ENCODE results near the gene PAQR5. TPM values are rescaled to one million over a fixed set of nuclear protein-coding genes. Genes with fewer than 3 reads are reported as not detected.
"Not testable (repeated sequence)": the region's sequence is repeated elsewhere in the genome, so short reads cannot be mapped to it uniquely, and the experiment has no call there.

The PAQR5 gene
- total and polyA plus RNA-seq, 2 donors from 2014 or later: 32.7 to 51.3 TPM

- H3K9me3 ChIP-seq (ENCODE audit: control insufficient read depth in 2 of 3, insufficient read depth in 1 of 3, low read length in 3 of 3): no peaks in the 10 kb centered on the region
- no peak for TF ChIP-seq CTCF (IDR thresholded peaks at IDR 0.05; ENCODE audit: borderline replicate concordance, extremely low read depth, insufficient read depth)
- no peaks in the 10 kb centered on the region for H3K27me3 ChIP-seq (ENCODE audit: control insufficient read depth, insufficient read depth, low read length)
- peaks cover 0 to 13% (median 3%) of the 10 kb centered on the region in 3 donors for H3K36me3 ChIP-seq (ENCODE audit: control insufficient read depth in 2 of 3, insufficient read depth in 3 of 3, low read length in 3 of 3)
- peaks cover 0 to 2% (median 1%) of the 10 kb centered on the region in 3 donors for H3K4me1 ChIP-seq (ENCODE audit: control insufficient read depth in 2 of 3, insufficient read depth in 2 of 3, low read depth in 1 of 3, low read length in 3 of 3)
- intact Hi-C loops (cut with DNase I): no loop called here
- H3K9ac ChIP-seq (ENCODE audit: low read length in 3 of 3): no peak overlapping the region
- DNase-seq (no peak), FAIRE-seq (no peak)
- no peak overlapping the region for H3K4me3 ChIP-seq (ENCODE audit: low read length in 3 of 3)
- no peak overlapping the region for H3K27ac ChIP-seq (ENCODE audit: low read depth in 2 of 2, low read length in 2 of 2)
Observed at GRCh38 chr15:69446953-69447352, 148.2 kb downstream of the PAQR5 start.

GRCh38 chr15:69450221-69450620 is 151.5 kb downstream of the PAQR5 start:
- H3K4me3 ChIP-seq (ENCODE audit: low read length in 3 of 3); H3K9ac ChIP-seq (ENCODE audit: low read length in 3 of 3); intact Hi-C loops (cut with DNase I); FAIRE-seq; H3K27me3 ChIP-seq (ENCODE audit: control insufficient read depth, insufficient read depth, low read length); H3K9me3 ChIP-seq (ENCODE audit: control insufficient read depth in 2 of 3, insufficient read depth in 1 of 3, low read length in 3 of 3); DNase-seq; H3K27ac ChIP-seq (ENCODE audit: low read depth in 2 of 2, low read length in 2 of 2): not testable (repeated sequence)
- H3K36me3 ChIP-seq (ENCODE audit: control insufficient read depth in 2 of 3, insufficient read depth in 3 of 3, low read length in 3 of 3): peaks cover 0 to 15% (median 3%) of the 10 kb centered on the region in 3 donors
- peaks cover 0 to 12% (median 3%) of the 10 kb centered on the region in 3 donors for H3K4me1 ChIP-seq (ENCODE audit: control insufficient read depth in 2 of 3, insufficient read depth in 2 of 3, low read depth in 1 of 3, low read length in 3 of 3)

- DNase-seq (peak in 1 of 5 donors; percentile 25), FAIRE-seq (no peak)
- Histone ChIP-seq H3K27me3 (ENCODE audit: control insufficient read depth, insufficient read depth, low read length) (no peaks in the 10 kb centered on the region), H3K36me3 (ENCODE audit: control insufficient read depth in 2 of 3, insufficient read depth in 3 of 3, low read length in 3 of 3) (peaks cover 0 to 17% (median 6%) of the 10 kb centered on the region in 3 donors), H3K9me3 (ENCODE audit: control insufficient read depth in 2 of 3, insufficient read depth in 1 of 3, low read length in 3 of 3) (no peaks in the 10 kb centered on the region), H3K4me1 (ENCODE audit: control insufficient read depth in 2 of 3, insufficient read depth in 2 of 3, low read depth in 1 of 3, low read length in 3 of 3) (peaks cover 0 to 12% (median 3%) of the 10 kb centered on the region in 3 donors), H3K4me3 (ENCODE audit: low read length in 3 of 3) (no peak overlapping the region), H3K27ac (ENCODE audit: low read depth in 2 of 2, low read length in 2 of 2) (no peak overlapping the region), H3K9ac (ENCODE audit: low read length in 3 of 3) (no peak overlapping the region)
- intact Hi-C loops (cut with DNase I): no loop called here
- no peak for TF ChIP-seq CTCF (IDR thresholded peaks at IDR 0.05; ENCODE audit: borderline replicate concordance, extremely low read depth, insufficient read depth)
Observed at GRCh38 chr15:69450968-69451695, 152.4 kb downstream of the PAQR5 start.

- Histone ChIP-seq H3K4me1 (ENCODE audit: control insufficient read depth in 2 of 3, insufficient read depth in 2 of 3, low read depth in 1 of 3, low read length in 3 of 3) (peaks cover 0 to 12% (median 3%) of the 10 kb centered on the region in 3 donors), H3K9me3 (ENCODE audit: control insufficient read depth in 2 of 3, insufficient read depth in 1 of 3, low read length in 3 of 3) (no peaks in the 10 kb centered on the region), H3K27me3 (ENCODE audit: control insufficient read depth, insufficient read depth, low read length) (no peaks in the 10 kb centered on the region), H3K27ac (ENCODE audit: low read depth in 2 of 2, low read length in 2 of 2) (peak overlapping the region; percentile 89 to 93), H3K4me3 (ENCODE audit: low read length in 3 of 3) (peak overlapping the region; percentile 81 to 95 (median 87)), H3K36me3 (ENCODE audit: control insufficient read depth in 2 of 3, insufficient read depth in 3 of 3, low read length in 3 of 3) (peaks cover 0 to 18% (median 8%) of the 10 kb centered on the region in 3 donors), H3K9ac (ENCODE audit: low read length in 3 of 3) (peak overlapping the region; percentile 50 to 96 (median 77))
- intact Hi-C loops (cut with DNase I): no loop called here
- TF ChIP-seq CTCF (IDR thresholded peaks at IDR 0.05; ENCODE audit: borderline replicate concordance, extremely low read depth, insufficient read depth): no peak
- DNase-seq (peak in 4 of 5 donors; percentile 47 to 82 (median 70)), FAIRE-seq (no peak)
Observed at GRCh38 chr15:69451951-69452691, 153.4 kb downstream of the PAQR5 start.
